Ovary (tissue), 3 donors: ENCODE results near the gene GRK4.

ENCODE experiments used
- EP300 ChIP-seq: sonication (generic); formaldehyde crosslinking; IDR thresholded peaks from one replicate; pipeline ENCODE4 v1.6.1; 2017; ENCODE audit warnings: antibody characterized with exemption
- POLR2A ChIP-seq: fragments of 450-650 bp; IDR thresholded peaks from one replicate; pipeline ENCODE4 v1.6.1; 2017; ENCODE audit warnings: antibody characterized with exemption, mild to moderate bottlenecking, moderate library complexity
- TF ChIP-seq, protein P1 (sequence below), 3 donors: fragments of 450-650 bp in 2 of 3; fragments of 200-600 bp in 1 of 3; IDR thresholded peaks; one replicate each; pipeline versions ENCODE4 v1.5.1 to v1.8.0; 2016 to 2022; ENCODE audit warnings: antibody characterized with exemption in 3 of 3, mild to moderate bottlenecking in 1 of 3
- donor health status: DM: no; HTN: no; CAD: no.

DNA sequence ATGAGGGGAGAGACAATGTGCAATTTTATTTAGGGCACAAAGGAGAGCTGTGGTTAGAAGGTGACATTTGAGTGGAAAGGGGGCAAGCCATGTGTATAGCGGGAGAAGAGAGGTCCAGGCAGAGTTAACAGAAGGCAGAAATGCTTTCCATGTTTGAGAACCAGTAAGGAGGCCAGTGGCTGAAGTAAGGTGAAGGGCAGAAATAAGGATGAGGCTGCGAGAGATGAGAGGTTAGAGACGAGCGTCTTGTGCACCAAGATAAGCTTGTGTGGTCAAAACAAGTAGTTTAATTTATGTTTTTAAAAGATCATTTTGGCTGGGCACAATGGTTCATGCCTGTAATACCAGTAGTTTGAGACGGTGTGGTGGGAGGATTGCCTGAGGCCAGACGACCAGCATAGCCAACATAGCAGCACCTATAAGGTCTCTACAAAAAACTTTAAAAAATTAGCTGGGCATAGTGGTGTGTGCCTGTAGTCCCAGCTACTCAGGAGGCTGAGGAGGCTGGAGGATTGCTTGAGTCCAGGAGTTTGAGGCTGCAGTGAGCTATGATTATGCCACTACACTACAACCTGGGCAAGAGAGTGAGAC is 119.6 kb downstream of the GRK4 start:
- TF ChIP-seq, protein P1, sequence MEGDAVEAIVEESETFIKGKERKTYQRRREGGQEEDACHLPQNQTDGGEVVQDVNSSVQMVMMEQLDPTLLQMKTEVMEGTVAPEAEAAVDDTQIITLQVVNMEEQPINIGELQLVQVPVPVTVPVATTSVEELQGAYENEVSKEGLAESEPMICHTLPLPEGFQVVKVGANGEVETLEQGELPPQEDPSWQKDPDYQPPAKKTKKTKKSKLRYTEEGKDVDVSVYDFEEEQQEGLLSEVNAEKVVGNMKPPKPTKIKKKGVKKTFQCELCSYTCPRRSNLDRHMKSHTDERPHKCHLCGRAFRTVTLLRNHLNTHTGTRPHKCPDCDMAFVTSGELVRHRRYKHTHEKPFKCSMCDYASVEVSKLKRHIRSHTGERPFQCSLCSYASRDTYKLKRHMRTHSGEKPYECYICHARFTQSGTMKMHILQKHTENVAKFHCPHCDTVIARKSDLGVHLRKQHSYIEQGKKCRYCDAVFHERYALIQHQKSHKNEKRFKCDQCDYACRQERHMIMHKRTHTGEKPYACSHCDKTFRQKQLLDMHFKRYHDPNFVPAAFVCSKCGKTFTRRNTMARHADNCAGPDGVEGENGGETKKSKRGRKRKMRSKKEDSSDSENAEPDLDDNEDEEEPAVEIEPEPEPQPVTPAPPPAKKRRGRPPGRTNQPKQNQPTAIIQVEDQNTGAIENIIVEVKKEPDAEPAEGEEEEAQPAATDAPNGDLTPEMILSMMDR (IDR thresholded peaks at IDR 0.05) = no peak
- no peak for TF ChIP-seq POLR2A
- no peak for TF ChIP-seq EP300
